ENCODE measurements around the gene ACSS2. TPM values are rescaled to one million over a fixed set of nuclear protein-coding genes. Genes with fewer than 3 reads are reported as not detected.

ACSS2 gene
- total and polyA plus RNA-seq, 2 experiments from 2014 or later: 26.1 to 49.3 TPM

DNA sequence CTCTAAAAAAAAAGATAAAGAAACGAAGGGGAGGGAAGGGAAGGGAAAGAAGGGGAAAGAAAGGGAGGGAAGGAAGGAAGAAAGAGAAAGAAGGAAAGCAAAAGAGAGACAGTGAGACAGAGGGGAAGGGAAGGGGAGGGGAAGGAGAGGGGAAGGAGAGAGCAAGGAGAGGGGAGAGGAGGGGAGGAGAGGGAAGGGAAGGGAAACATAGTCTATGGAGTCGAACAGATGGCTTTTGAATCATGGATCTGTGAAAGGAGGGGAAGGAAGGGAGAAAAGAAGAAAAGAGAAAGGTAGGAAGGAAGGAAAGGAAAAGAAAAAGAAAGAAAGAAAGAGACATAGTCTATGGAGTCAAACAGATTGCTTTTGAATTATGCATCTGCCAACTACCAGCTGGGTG, 34.3 kb upstream of the ACSS2 start (continued):
- TF ChIP-seq, protein P1, sequence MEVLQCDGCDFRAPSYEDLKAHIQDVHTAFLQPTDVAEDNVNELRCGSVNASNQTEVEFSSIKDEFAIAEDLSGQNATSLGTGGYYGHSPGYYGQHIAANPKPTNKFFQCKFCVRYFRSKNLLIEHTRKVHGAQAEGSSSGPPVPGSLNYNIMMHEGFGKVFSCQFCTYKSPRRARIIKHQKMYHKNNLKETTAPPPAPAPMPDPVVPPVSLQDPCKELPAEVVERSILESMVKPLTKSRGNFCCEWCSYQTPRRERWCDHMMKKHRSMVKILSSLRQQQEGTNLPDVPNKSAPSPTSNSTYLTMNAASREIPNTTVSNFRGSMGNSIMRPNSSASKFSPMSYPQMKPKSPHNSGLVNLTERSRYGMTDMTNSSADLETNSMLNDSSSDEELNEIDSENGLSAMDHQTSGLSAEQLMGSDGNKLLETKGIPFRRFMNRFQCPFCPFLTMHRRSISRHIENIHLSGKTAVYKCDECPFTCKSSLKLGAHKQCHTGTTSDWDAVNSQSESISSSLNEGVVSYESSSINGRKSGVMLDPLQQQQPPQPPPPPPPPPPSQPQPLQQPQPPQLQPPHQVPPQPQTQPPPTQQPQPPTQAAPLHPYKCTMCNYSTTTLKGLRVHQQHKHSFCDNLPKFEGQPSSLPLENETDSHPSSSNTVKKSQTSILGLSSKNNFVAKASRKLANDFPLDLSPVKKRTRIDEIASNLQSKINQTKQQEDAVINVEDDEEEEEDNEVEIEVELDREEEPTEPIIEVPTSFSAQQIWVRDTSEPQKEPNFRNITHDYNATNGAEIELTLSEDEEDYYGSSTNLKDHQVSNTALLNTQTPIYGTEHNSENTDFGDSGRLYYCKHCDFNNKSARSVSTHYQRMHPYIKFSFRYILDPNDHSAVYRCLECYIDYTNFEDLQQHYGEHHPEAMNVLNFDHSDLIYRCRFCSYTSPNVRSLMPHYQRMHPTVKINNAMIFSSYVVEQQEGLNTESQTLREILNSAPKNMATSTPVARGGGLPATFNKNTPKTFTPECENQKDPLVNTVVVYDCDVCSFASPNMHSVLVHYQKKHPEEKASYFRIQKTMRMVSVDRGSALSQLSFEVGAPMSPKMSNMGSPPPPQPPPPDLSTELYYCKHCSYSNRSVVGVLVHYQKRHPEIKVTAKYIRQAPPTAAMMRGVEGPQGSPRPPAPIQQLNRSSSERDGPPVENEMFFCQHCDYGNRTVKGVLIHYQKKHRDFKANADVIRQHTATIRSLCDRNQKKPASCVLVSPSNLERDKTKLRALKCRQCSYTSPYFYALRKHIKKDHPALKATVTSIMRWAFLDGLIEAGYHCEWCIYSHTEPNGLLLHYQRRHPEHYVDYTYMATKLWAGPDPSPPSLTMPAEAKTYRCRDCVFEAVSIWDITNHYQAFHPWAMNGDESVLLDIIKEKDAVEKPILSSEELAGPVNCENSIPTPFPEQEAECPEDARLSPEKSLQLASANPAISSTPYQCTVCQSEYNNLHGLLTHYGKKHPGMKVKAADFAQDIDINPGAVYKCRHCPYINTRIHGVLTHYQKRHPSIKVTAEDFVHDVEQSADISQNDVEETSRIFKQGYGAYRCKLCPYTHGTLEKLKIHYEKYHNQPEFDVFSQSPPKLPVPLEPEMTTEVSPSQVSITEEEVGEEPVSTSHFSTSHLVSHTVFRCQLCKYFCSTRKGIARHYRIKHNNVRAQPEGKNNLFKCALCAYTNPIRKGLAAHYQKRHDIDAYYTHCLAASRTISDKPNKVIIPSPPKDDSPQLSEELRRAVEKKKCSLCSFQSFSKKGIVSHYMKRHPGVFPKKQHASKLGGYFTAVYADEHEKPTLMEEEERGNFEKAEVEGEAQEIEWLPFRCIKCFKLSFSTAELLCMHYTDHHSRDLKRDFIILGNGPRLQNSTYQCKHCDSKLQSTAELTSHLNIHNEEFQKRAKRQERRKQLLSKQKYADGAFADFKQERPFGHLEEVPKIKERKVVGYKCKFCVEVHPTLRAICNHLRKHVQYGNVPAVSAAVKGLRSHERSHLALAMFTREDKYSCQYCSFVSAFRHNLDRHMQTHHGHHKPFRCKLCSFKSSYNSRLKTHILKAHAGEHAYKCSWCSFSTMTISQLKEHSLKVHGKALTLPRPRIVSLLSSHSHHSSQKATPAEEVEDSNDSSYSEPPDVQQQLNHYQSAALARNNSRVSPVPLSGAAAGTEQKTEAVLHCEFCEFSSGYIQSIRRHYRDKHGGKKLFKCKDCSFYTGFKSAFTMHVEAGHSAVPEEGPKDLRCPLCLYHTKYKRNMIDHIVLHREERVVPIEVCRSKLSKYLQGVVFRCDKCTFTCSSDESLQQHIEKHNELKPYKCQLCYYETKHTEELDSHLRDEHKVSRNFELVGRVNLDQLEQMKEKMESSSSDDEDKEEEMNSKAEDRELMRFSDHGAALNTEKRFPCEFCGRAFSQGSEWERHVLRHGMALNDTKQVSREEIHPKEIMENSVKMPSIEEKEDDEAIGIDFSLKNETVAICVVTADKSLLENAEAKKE (CRISPR knock-in tag; IDR thresholded peaks at IDR 0.05): no peak

DNA sequence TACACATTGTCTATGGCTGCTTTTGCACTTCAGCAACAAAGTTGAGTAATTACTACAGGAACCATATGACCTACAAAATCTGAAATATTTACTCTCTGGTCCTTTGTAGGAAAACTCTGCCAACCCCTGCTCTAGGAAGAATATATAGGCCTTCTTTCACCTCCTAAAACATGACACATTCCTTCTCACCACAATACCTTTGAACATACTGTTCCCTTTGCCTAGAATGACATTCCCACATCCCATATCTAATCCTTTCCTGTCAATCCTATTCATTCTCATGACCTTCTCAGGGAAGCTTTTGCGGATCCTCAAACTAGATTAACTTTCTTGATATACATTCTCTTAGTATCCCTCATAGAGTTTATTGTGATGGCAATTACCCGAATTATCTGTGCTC, 33.0 kb upstream of the ACSS2 start:
- H3K4me1 ChIP-seq (ENCODE audit: insufficient read depth): no peaks in the 10 kb centered on the region
- H3K4me1 Mint-ChIP-seq: no peaks in the 10 kb centered on the region
- 0 out of 2 replicates have a peak, but pooled peaks cover 6% of the 10 kb centered on the region for H4K20me1 ChIP-seq (replicated peaks; ENCODE audit: insufficient read depth)
- peaks cover 1% of the 10 kb centered on the region for H3K27me3 Mint-ChIP-seq (ENCODE audit: insufficient read depth, low read depth, poor library complexity)
- H3K36me3 Mint-ChIP-seq (ENCODE audit: low read depth): peaks cover 3% of the 10 kb centered on the region; the same call in 2 of the 3 replicates
- no peak overlapping the region for H3K4me3 Mint-ChIP-seq
- H3K4me2 ChIP-seq: no peak overlapping the region
- ATAC-seq (no peak), DNase-seq (ENCODE audit: low spot score) (no peak)
- no peak overlapping the region for H3K27ac Mint-ChIP-seq
- no peaks in the 10 kb centered on the region for H3K9me3 Mint-ChIP-seq
- no peaks in the 10 kb centered on the region for H3F3A ChIP-seq (replicated peaks; ENCODE audit: low read depth)
- H3K9me2 ChIP-seq (ENCODE audit: insufficient read depth): no peaks in the 10 kb centered on the region
- H3K27me3 ChIP-seq (ENCODE audit: insufficient read depth): no peaks in the 10 kb centered on the region
- H3K36me3 ChIP-seq (ENCODE audit: insufficient read depth): no peaks in the 10 kb centered on the region; the same call in 1 of the 2 replicates
- no peak overlapping the region for H2AFZ ChIP-seq
- no peak overlapping the region for H3K4me3 ChIP-seq
- no peaks in the 10 kb centered on the region for H3K79me2 ChIP-seq (replicated peaks; ENCODE audit: insufficient read depth)
- no peak overlapping the region for H3K27ac ChIP-seq (ENCODE audit: low read depth)
- TF ChIP-seq ZNF331 (CRISPR knock-in tag; IDR thresholded peaks at IDR 0.05; ENCODE audit: low read depth) (no peak), POLR2AphosphoS5 (IDR thresholded peaks at IDR 0.05; ENCODE audit: low read depth) (no peak), STAT1 (IDR thresholded peaks at IDR 0.05; ENCODE audit: unreplicated experiment) (no peak)
- TF ChIP-seq, protein P2, sequence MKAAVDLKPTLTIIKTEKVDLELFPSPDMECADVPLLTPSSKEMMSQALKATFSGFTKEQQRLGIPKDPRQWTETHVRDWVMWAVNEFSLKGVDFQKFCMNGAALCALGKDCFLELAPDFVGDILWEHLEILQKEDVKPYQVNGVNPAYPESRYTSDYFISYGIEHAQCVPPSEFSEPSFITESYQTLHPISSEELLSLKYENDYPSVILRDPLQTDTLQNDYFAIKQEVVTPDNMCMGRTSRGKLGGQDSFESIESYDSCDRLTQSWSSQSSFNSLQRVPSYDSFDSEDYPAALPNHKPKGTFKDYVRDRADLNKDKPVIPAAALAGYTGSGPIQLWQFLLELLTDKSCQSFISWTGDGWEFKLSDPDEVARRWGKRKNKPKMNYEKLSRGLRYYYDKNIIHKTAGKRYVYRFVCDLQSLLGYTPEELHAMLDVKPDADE (IDR thresholded peaks at IDR 0.05): no peak
- TF ChIP-seq, protein P3, sequence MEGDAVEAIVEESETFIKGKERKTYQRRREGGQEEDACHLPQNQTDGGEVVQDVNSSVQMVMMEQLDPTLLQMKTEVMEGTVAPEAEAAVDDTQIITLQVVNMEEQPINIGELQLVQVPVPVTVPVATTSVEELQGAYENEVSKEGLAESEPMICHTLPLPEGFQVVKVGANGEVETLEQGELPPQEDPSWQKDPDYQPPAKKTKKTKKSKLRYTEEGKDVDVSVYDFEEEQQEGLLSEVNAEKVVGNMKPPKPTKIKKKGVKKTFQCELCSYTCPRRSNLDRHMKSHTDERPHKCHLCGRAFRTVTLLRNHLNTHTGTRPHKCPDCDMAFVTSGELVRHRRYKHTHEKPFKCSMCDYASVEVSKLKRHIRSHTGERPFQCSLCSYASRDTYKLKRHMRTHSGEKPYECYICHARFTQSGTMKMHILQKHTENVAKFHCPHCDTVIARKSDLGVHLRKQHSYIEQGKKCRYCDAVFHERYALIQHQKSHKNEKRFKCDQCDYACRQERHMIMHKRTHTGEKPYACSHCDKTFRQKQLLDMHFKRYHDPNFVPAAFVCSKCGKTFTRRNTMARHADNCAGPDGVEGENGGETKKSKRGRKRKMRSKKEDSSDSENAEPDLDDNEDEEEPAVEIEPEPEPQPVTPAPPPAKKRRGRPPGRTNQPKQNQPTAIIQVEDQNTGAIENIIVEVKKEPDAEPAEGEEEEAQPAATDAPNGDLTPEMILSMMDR (conservative IDR thresholded peaks at IDR 0.05; ENCODE audit: low read depth in 2 of 2): no peak
- TF ChIP-seq, protein P1 (CRISPR knock-in tag; IDR thresholded peaks at IDR 0.05): no peak

Measured in GM23338 (cell line).